ENCODE results near the gene TRIM42. TPM values are rescaled to one million over a fixed set of nuclear protein-coding genes. Genes with fewer than 3 reads are reported as not detected.

TRIM42 gene
- total RNA-seq, 5 donors from 2014 or later (not counting 1 experiment from before 2014, with no cell fraction given) = not detected

DNA sequence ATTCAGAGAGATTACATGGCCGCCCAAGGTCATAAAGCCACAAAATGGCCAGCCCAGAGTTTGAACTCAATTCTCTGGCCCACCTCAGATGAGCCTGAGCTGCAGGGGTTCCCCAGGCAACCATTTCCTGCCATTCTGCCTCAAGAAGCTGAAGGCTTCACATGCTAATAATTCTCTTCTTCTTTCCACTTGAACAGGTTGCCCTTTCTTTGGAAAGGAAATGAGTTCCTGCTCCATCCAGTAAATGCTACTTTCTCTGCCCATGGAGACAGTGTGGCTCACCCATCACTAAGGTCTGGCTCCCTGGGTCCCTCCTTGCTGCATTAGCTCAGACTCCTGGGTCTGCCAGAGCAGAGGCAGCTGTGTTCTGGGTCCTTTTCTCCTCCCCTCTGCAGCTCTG, 48.2 kb downstream of the TRIM42 start:
- DNase-seq (no peak), ATAC-seq (replicated peaks in 1 of 4) (no peak)
- no peak overlapping the region for H3K4me3 Mint-ChIP-seq
- ChIA-PET POLR2A (no interaction called here), CTCF (no interaction called here)
- 92% methylated on average over 1 of the region's 1 CpG for WGBS (ENCODE audit: insufficient coverage)
- Histone ChIP-seq H3K36me3 (ENCODE audit: control insufficient read depth in 2 of 2, extremely low read depth in 1 of 2, insufficient read depth in 1 of 2, low read length in 1 of 2) (no peaks in the 10 kb centered on the region), H3K4me3 (ENCODE audit: control insufficient read depth in 1 of 2, extremely low read depth in 1 of 2, low read length in 1 of 2) (no peak overlapping the region), H3K27ac (ENCODE audit: low read length) (no peak overlapping the region), H3K9me3 (no peaks in the 10 kb centered on the region), H3K27me3 (replicated peaks in 1 of 2; ENCODE audit: control insufficient read depth in 2 of 2, extremely low read depth in 1 of 2, insufficient read depth in 2 of 2, low read length in 1 of 2) (no peaks in the 10 kb centered on the region), H3K4me1 (ENCODE audit: control insufficient read depth in 1 of 2, extremely low read depth in 1 of 2, insufficient read depth in 2 of 2, low read length in 2 of 2) (no peaks in the 10 kb centered on the region)
- H3K36me3 Mint-ChIP-seq = no peaks in the 10 kb centered on the region
- H3K27me3 Mint-ChIP-seq = peaks cover 3% of the 10 kb centered on the region in 2 donors
- no peaks in the 10 kb centered on the region for H3K9me3 Mint-ChIP-seq
- H3K27ac Mint-ChIP-seq = no peak overlapping the region
- no peaks in the 10 kb centered on the region for H3K4me1 Mint-ChIP-seq

DNA sequence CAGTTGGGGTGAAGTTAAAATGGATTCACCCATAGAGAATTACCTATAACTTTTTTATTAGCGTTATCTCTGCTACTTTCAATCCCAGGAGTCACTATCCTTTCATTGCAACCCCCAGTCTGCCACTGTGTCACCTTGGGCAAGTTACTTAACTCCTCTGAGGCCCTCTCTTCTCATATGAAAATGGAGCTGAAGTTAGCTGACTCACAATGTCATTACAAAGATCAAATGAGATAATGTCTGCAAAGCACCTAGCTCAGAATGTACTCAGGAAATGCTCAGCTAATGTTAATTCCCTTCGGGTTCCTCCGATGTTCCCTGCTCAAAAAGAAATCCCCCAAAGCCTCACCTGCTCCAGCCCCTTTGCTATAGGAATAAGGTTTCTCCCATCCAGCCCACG, 50.0 kb downstream of the TRIM42 start:
- no peaks in the 10 kb centered on the region for H3K4me1 Mint-ChIP-seq
- H3K9me3 Mint-ChIP-seq = no peaks in the 10 kb centered on the region
- no peak for DNase-seq
- no peaks in the 10 kb centered on the region for H3K36me3 Mint-ChIP-seq
- H3K27ac Mint-ChIP-seq = no peak overlapping the region
- H3K27ac ChIP-seq (ENCODE audit: low read length) = no peak overlapping the region
- no peaks in the 10 kb centered on the region for H3K36me3 ChIP-seq (ENCODE audit: control insufficient read depth in 2 of 2, extremely low read depth in 1 of 2, insufficient read depth in 1 of 2, low read length in 1 of 2)
- H3K27me3 ChIP-seq (replicated peaks in 1 of 2; ENCODE audit: control insufficient read depth in 2 of 2, extremely low read depth in 1 of 2, insufficient read depth in 2 of 2, low read length in 1 of 2) = no peaks in the 10 kb centered on the region
- H3K9me3 ChIP-seq = no peaks in the 10 kb centered on the region
- peaks cover 3% of the 10 kb centered on the region in 2 donors for H3K27me3 Mint-ChIP-seq
- ChIA-PET CTCF (no interaction called here), POLR2A (no interaction called here)
- H3K4me3 Mint-ChIP-seq = no peak overlapping the region
- 56% methylated on average over 1 of the region's 4 CpGs for WGBS (ENCODE audit: insufficient coverage)
- no peak for ATAC-seq (replicated peaks in 1 of 4)
- peaks cover 0 to 5% of the 10 kb centered on the region in 2 experiments for H3K4me1 ChIP-seq (ENCODE audit: control insufficient read depth in 1 of 2, extremely low read depth in 1 of 2, insufficient read depth in 2 of 2, low read length in 2 of 2)
- H3K4me3 ChIP-seq (ENCODE audit: control insufficient read depth in 1 of 2, extremely low read depth in 1 of 2, low read length in 1 of 2) = no peak overlapping the region

DNA sequence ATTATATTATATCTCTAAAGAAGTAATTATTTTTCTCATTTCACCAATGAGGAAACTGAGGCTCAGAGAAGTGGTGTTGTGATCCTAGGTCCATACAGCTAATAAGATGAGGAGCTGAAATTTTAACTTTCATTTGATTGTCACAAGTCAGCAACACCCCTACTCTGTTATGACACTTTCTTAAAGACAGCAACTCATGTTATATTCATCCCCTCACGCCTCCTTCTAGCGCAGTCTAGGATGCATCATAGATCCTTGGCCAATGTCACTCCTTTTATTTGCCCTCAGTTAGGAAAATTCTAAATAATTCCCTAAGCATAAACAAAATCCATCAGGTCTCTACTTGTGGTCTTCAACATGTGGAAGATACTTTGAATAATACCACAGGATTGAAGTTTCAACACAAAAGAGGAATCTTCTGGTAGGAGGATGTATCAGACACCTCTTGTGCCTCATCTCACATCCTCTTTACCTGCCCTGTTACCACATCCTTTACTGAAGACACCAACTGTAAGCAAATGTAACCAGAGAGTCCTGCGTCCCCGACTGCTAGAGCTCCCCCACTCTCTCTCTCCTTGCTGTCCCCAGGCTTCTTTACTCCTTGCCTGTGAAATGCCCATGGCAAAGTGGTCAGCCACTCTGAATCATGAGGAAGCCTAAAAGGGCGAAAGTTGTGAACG, 53.7 kb downstream of the TRIM42 start:
- Mint-ChIP-seq H3K4me1 (no peaks in the 10 kb centered on the region), H3K27ac (no peak overlapping the region), H3K4me3 (no peak overlapping the region), H3K27me3 (peaks cover 6 to 7% of the 10 kb centered on the region in 2 donors), H3K9me3 (peaks cover 0 to 7% (median 2%) of the 10 kb centered on the region in 3 donors), H3K36me3 (no peaks in the 10 kb centered on the region)
- no peak overlapping the region for H3K4me3 ChIP-seq (ENCODE audit: control insufficient read depth in 1 of 2, extremely low read depth in 1 of 2, low read length in 1 of 2)
- no peak overlapping the region for H3K27ac ChIP-seq (ENCODE audit: low read length)
- no peaks in the 10 kb centered on the region for H3K36me3 ChIP-seq (ENCODE audit: control insufficient read depth in 2 of 2, extremely low read depth in 1 of 2, insufficient read depth in 1 of 2, low read length in 1 of 2)
- peak in 1 of 4 experiments; percentile 64 for ATAC-seq (replicated peaks in 1 of 4)
- 78% methylated on average over 5 of the region's 6 CpGs for WGBS (ENCODE audit: insufficient coverage)
- CTCF ChIA-PET = no interaction called here
- H3K4me1 ChIP-seq (ENCODE audit: control insufficient read depth in 1 of 2, extremely low read depth in 1 of 2, insufficient read depth in 2 of 2, low read length in 2 of 2) = peaks cover 0 to 5% of the 10 kb centered on the region in 2 experiments
- H3K9me3 ChIP-seq = no peaks in the 10 kb centered on the region
- DNase-seq = peak in 1 of 35 experiments; percentile 4
- POLR2A ChIA-PET = no interaction called here
- H3K27me3 ChIP-seq (replicated peaks in 1 of 2; ENCODE audit: control insufficient read depth in 2 of 2, extremely low read depth in 1 of 2, insufficient read depth in 2 of 2, low read length in 1 of 2) = peaks cover 0 to 3% of the 10 kb centered on the region in 2 experiments

DNA sequence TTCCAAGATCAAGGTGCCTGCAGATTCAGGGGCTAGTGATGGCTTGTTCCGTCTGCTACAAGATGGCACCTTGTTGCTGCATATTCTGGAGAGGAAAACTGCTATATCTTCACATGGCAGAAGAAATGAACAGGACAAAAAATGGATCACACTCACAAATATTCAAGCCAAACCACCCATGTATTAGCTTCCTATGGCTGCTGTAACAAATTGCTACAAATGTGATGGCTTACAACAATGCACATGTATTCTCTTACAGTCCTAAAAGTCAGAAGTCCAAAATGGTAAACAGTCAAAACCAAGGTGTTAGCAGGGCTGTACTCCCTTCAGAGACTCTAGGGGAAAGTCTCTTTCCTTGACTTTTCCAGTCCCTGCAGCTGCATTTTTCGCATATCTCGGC, 55.8 kb downstream of the TRIM42 start:
- Mint-ChIP-seq H3K27me3 (peaks cover 7 to 14% of the 10 kb centered on the region in 2 donors), H3K4me1 (no peaks in the 10 kb centered on the region), H3K27ac (no peak overlapping the region), H3K9me3 (peaks cover 0 to 7% (median 2%) of the 10 kb centered on the region in 3 donors), H3K36me3 (no peaks in the 10 kb centered on the region), H3K4me3 (no peak overlapping the region)
- H3K27ac ChIP-seq (ENCODE audit: low read length) = no peak overlapping the region
- ATAC-seq (replicated peaks in 1 of 4) = no peak
- ChIA-PET CTCF (no interaction called here), POLR2A (no interaction called here)
- H3K4me3 ChIP-seq (ENCODE audit: control insufficient read depth in 1 of 2, extremely low read depth in 1 of 2, low read length in 1 of 2) = no peak overlapping the region
- peaks cover 0 to 3% of the 10 kb centered on the region in 2 experiments for H3K27me3 ChIP-seq (replicated peaks in 1 of 2; ENCODE audit: control insufficient read depth in 2 of 2, extremely low read depth in 1 of 2, insufficient read depth in 2 of 2, low read length in 1 of 2)
- DNase-seq = no peak
- 65% methylated on average over 2 of the region's 3 CpGs for WGBS (ENCODE audit: insufficient coverage)
- peaks cover 0 to 5% of the 10 kb centered on the region in 2 experiments for H3K4me1 ChIP-seq (ENCODE audit: control insufficient read depth in 1 of 2, extremely low read depth in 1 of 2, insufficient read depth in 2 of 2, low read length in 2 of 2)
- no peaks in the 10 kb centered on the region for H3K36me3 ChIP-seq (ENCODE audit: control insufficient read depth in 2 of 2, extremely low read depth in 1 of 2, insufficient read depth in 1 of 2, low read length in 1 of 2)
- H3K9me3 ChIP-seq = no peaks in the 10 kb centered on the region

DNA sequence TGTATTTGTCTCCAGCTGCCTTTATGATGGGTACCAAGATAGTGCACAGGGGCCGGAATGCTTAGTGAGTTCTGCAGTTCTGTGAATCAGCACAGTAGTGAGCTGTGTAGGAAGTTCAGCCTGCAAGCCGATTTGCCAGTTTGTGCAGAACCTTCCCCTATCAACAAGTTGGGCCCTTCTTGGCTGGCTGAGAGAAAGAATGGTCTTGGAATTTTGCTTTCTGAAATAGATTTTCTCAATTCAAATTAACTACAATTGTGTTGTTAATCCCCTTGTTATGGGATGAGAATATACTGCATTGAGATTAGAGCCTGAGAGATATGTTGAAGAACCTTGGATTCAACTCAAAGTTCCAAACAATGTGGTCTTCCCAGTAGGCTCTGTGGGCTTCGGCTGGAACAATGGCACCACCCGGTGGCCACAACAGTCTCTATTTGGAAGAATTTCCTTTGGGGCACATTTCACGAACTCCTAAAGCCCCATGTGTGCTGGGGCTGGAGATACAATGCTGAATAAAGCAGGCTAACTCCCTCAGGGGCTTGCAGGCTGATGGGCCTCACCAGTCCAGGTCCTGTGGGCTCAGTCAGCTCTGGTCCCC, 59.1 kb downstream of the TRIM42 start:
- no peaks in the 10 kb centered on the region for H3K36me3 Mint-ChIP-seq
- H3K36me3 ChIP-seq (ENCODE audit: control insufficient read depth in 2 of 2, extremely low read depth in 1 of 2, insufficient read depth in 1 of 2, low read length in 1 of 2) = no peaks in the 10 kb centered on the region
- no peak overlapping the region for H3K4me3 ChIP-seq (ENCODE audit: control insufficient read depth in 1 of 2, extremely low read depth in 1 of 2, low read length in 1 of 2)
- CTCF ChIA-PET = no interaction called here
- H3K9me3 Mint-ChIP-seq = peaks cover 0 to 7% (median 2%) of the 10 kb centered on the region in 3 donors
- DNase-seq = peak in 1 of 35 experiments; percentile 6
- no peaks in the 10 kb centered on the region for H3K9me3 ChIP-seq
- H3K4me1 Mint-ChIP-seq = no peaks in the 10 kb centered on the region
- POLR2A ChIA-PET = no interaction called here
- peaks cover 4 to 17% of the 10 kb centered on the region in 2 donors for H3K27me3 Mint-ChIP-seq
- H3K27me3 ChIP-seq (replicated peaks in 1 of 2; ENCODE audit: control insufficient read depth in 2 of 2, extremely low read depth in 1 of 2, insufficient read depth in 2 of 2, low read length in 1 of 2) = peaks cover 0 to 5% of the 10 kb centered on the region in 2 experiments
- H3K4me3 Mint-ChIP-seq = no peak overlapping the region
- 41% methylated on average over 2 of the region's 5 CpGs for WGBS (ENCODE audit: insufficient coverage)
- ATAC-seq (replicated peaks in 1 of 4) = no peak
- no peak overlapping the region for H3K27ac Mint-ChIP-seq
- no peaks in the 10 kb centered on the region for H3K4me1 ChIP-seq (ENCODE audit: control insufficient read depth in 1 of 2, extremely low read depth in 1 of 2, insufficient read depth in 2 of 2, low read length in 2 of 2)
- no peak overlapping the region for H3K27ac ChIP-seq (ENCODE audit: low read length)

DNA sequence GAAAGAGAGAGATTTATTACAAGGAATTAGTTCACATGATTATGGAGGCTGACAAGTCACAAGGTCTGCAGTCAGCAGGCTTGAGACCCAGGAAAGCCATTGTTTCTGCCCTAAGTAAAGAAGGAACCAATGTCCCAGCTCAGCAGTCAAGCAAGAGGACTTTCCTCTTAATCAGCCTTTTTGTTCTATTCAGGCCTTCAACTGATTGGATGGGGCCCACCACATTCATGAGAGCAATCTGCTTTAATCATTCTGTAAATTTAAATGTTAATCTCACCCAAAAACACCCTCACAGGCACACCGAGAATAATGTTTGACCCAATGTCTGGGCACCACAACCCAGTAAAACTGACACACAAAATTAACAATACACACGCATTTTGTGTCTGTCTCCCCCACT, 64.3 kb downstream of the TRIM42 start:
- Histone ChIP-seq H3K4me1 (ENCODE audit: control insufficient read depth in 1 of 2, extremely low read depth in 1 of 2, insufficient read depth in 2 of 2, low read length in 2 of 2) (no peaks in the 10 kb centered on the region), H3K9me3 (no peaks in the 10 kb centered on the region), H3K36me3 (ENCODE audit: control insufficient read depth in 2 of 2, extremely low read depth in 1 of 2, insufficient read depth in 1 of 2, low read length in 1 of 2) (no peaks in the 10 kb centered on the region), H3K27me3 (replicated peaks in 1 of 2; ENCODE audit: control insufficient read depth in 2 of 2, extremely low read depth in 1 of 2, insufficient read depth in 2 of 2, low read length in 1 of 2) (peaks cover 0 to 5% of the 10 kb centered on the region in 2 experiments), H3K4me3 (ENCODE audit: control insufficient read depth in 1 of 2, extremely low read depth in 1 of 2, low read length in 1 of 2) (no peak overlapping the region), H3K27ac (ENCODE audit: low read length) (no peak overlapping the region)
- CTCF ChIA-PET = interaction anchor here in 1 of 2 donors (0.6 kb wide), 1 partner anchor 124 kb away, joined by 3 read pairs; no protein-coding TSS in a partner anchor
- H3K4me1 Mint-ChIP-seq = no peaks in the 10 kb centered on the region
- peaks cover 0 to 14% of the 10 kb centered on the region in 2 donors for H3K27me3 Mint-ChIP-seq
- no peak overlapping the region for H3K4me3 Mint-ChIP-seq
- ATAC-seq (replicated peaks in 1 of 4) = no peak
- DNase-seq = no peak
- WGBS (ENCODE audit: insufficient coverage) = no CpG with 5 or more reads among the region's 2 CpGs
- no peak overlapping the region for H3K27ac Mint-ChIP-seq
- no peaks in the 10 kb centered on the region for H3K9me3 Mint-ChIP-seq
- H3K36me3 Mint-ChIP-seq = no peaks in the 10 kb centered on the region
- POLR2A ChIA-PET = no interaction called here
